Measurements from ENCODE around the gene TMEM45A.
"Not testable (repeated sequence)": the region's sequence is repeated elsewhere in the genome, so short reads cannot be mapped to it uniquely, and the experiment has no call there.

Gene TMEM45A

GRCh38 chr3:100499651-100500050 is 7.2 kb downstream of the TMEM45A start:
- TF ChIP-seq, protein P1, sequence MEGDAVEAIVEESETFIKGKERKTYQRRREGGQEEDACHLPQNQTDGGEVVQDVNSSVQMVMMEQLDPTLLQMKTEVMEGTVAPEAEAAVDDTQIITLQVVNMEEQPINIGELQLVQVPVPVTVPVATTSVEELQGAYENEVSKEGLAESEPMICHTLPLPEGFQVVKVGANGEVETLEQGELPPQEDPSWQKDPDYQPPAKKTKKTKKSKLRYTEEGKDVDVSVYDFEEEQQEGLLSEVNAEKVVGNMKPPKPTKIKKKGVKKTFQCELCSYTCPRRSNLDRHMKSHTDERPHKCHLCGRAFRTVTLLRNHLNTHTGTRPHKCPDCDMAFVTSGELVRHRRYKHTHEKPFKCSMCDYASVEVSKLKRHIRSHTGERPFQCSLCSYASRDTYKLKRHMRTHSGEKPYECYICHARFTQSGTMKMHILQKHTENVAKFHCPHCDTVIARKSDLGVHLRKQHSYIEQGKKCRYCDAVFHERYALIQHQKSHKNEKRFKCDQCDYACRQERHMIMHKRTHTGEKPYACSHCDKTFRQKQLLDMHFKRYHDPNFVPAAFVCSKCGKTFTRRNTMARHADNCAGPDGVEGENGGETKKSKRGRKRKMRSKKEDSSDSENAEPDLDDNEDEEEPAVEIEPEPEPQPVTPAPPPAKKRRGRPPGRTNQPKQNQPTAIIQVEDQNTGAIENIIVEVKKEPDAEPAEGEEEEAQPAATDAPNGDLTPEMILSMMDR (IDR thresholded peaks at IDR 0.05; ENCODE audit: poor library complexity, severe bottlenecking) = no peak
- H3K4me3 ChIP-seq (ENCODE audit: severe bottlenecking) = no peak overlapping the region
- peaks cover 4% of the 10 kb centered on the region for H3K4me1 ChIP-seq (ENCODE audit: insufficient read depth, poor library complexity, severe bottlenecking)
- no peaks in the 10 kb centered on the region for H3K36me3 ChIP-seq (ENCODE audit: low read depth)
- H3K27me3 ChIP-seq (ENCODE audit: insufficient read depth, poor library complexity, severe bottlenecking) = no peaks in the 10 kb centered on the region
- no peak for DNase-seq (ENCODE audit: low spot score)
- ATAC-seq (ENCODE audit: low read depth) = no peak
- no peaks in the 10 kb centered on the region for H3K9me3 ChIP-seq (ENCODE audit: severe bottlenecking)
- no peak overlapping the region for H3K27ac ChIP-seq (ENCODE audit: poor library complexity, severe bottlenecking)

DNA sequence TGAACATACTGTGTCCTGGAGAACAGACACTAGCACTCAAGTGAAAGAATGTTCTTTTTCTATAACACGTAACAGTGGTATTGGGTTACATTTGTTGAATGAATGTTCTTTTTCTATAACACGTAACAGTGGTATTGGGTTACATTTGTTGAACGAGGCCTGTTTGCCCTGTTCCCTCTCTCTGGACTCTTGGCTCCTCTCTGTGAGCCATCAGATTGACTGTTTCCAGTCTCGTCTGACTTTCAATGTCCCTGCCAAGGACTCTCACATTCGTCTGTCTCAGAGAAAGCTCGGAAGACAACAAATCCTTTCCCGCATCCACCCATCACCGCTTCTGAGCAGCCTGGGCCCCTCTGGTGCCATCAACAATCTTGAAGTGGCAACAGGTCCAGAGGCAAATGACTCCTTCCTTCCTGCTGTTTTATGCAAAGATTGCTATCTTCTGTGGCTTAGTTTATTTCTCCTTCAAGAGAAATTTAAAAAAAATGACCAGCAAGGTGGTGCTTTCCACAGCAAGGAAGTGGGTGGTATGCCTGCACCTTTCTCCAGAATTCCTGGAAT is 8.0 kb downstream of the TMEM45A start:
- no peaks in the 10 kb centered on the region for H3K9me3 ChIP-seq (ENCODE audit: severe bottlenecking)
- no peak for DNase-seq (ENCODE audit: low spot score)
- no peaks in the 10 kb centered on the region for H3K36me3 ChIP-seq (ENCODE audit: low read depth)
- H3K4me3 ChIP-seq (ENCODE audit: severe bottlenecking) = no peak overlapping the region
- peaks cover 4% of the 10 kb centered on the region for H3K4me1 ChIP-seq (ENCODE audit: insufficient read depth, poor library complexity, severe bottlenecking)
- H3K27me3 ChIP-seq (ENCODE audit: insufficient read depth, poor library complexity, severe bottlenecking) = no peaks in the 10 kb centered on the region
- TF ChIP-seq, protein P1 (IDR thresholded peaks at IDR 0.05; ENCODE audit: poor library complexity, severe bottlenecking) = no peak
- no peak for ATAC-seq (ENCODE audit: low read depth)
- H3K27ac ChIP-seq (ENCODE audit: poor library complexity, severe bottlenecking) = no peak overlapping the region

DNA sequence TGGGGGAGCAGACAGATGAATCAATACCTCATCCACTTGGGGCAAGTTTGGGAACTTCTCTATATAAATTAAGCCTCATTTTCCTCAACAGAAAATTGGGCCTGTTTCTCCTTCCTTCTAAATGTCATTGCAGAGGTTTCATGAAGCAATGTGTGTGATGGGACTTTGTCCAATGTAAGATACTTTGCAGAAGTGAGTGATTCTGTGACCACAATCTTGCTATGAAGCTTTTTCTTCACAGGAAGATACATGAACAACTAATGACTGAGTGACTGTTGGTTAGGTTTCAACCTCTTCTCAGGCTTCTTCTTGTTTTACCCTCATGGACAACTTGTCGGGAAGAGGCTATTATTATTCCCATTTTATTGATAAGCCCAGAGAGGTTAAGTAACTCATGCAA is 11.0 kb downstream of the TMEM45A start:
- H3K9me3 ChIP-seq (ENCODE audit: severe bottlenecking) = no peaks in the 10 kb centered on the region
- no peak overlapping the region for H3K4me3 ChIP-seq (ENCODE audit: severe bottlenecking)
- no peaks in the 10 kb centered on the region for H3K36me3 ChIP-seq (ENCODE audit: low read depth)
- H3K27me3 ChIP-seq (ENCODE audit: insufficient read depth, poor library complexity, severe bottlenecking) = no peaks in the 10 kb centered on the region
- H3K27ac ChIP-seq (ENCODE audit: poor library complexity, severe bottlenecking) = no peak overlapping the region
- H3K4me1 ChIP-seq (ENCODE audit: insufficient read depth, poor library complexity, severe bottlenecking) = no peaks in the 10 kb centered on the region
- TF ChIP-seq, protein P1 (IDR thresholded peaks at IDR 0.05; ENCODE audit: poor library complexity, severe bottlenecking) = no peak
- no peak for ATAC-seq (ENCODE audit: low read depth)
- DNase-seq (ENCODE audit: low spot score) = no peak

DNA sequence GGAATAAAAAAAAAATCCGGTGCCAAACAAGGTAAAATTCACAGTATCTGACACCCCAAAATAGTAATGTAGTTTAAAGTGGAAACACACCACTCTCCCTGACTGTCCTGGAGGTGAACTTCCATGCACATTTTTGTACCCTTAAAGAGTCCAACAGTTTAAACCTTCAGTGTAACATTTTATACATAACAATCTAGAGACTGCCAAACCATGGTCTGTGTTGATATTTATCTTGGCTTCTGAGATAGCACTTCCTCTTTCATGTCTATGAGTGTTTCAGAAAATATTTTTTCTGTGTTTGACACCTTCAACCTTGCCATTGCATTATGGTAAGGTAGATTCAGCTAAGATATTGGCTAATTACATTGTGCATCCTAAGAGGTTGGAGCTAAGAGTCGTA is 13.9 kb downstream of the TMEM45A start:
- no peaks in the 10 kb centered on the region for H3K9me3 ChIP-seq (ENCODE audit: severe bottlenecking)
- no peaks in the 10 kb centered on the region for H3K27me3 ChIP-seq (ENCODE audit: insufficient read depth, poor library complexity, severe bottlenecking)
- no peaks in the 10 kb centered on the region for H3K4me1 ChIP-seq (ENCODE audit: insufficient read depth, poor library complexity, severe bottlenecking)
- no peak overlapping the region for H3K27ac ChIP-seq (ENCODE audit: poor library complexity, severe bottlenecking)
- no peak overlapping the region for H3K4me3 ChIP-seq (ENCODE audit: severe bottlenecking)
- H3K36me3 ChIP-seq (ENCODE audit: low read depth) = no peaks in the 10 kb centered on the region
- TF ChIP-seq, protein P1 (IDR thresholded peaks at IDR 0.05; ENCODE audit: poor library complexity, severe bottlenecking) = no peak
- DNase-seq (ENCODE audit: low spot score) (no peak), ATAC-seq (ENCODE audit: low read depth) (no peak)

- not testable (repeated sequence) for H3K4me1 ChIP-seq (ENCODE audit: insufficient read depth, poor library complexity, severe bottlenecking); H3K36me3 ChIP-seq (ENCODE audit: low read depth); H3K27ac ChIP-seq (ENCODE audit: poor library complexity, severe bottlenecking); H3K4me3 ChIP-seq (ENCODE audit: severe bottlenecking); H3K9me3 ChIP-seq (ENCODE audit: severe bottlenecking); DNase-seq (ENCODE audit: low spot score); ATAC-seq (ENCODE audit: low read depth); H3K27me3 ChIP-seq (ENCODE audit: insufficient read depth, poor library complexity, severe bottlenecking)
Measured at GRCh38 chr3:100509818-100510217, 17.4 kb downstream of the TMEM45A start.

All from RWPE2 (cell line).